ENCODE data around the gene IRS2.

IRS2 gene

DNA sequence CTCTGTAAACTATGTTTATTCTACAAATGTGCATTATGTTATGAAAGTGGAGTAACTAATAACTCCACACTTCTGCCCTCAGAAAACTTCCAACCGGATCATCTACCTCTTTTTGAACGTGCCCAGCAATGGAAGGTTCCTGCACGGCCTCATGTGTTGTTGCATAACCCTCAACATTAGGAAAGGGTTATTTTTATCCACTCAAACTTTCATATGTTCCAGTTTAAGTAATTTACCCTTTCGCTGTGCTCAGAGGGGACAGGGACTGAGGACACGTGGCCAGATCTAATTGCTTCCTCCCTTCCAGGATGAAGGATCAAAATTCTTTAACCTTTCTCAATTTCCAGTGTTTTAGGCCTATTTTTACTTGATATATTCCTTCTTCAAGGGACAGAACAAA is 29.6 kb downstream of the IRS2 start:
- no peak for DNase-seq (ENCODE audit: low spot score)

DNA sequence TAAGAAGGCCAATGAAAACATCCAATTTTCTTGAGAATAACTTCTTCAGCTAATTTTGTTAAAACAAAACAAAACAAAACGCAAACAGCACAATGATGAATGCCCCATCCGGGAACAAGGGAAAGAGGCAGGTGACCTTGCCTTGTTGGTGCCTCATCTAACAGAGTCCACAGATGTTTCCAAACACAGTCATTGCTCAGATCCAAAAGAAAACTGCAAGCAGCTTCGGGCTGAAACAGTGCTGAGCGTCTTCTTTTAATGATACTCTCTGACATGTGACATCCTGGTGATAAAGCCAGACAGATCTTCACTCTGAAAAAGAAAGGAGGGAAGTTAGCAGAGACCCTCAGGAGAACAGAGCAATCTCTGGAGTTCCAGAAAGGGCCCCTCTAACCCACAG is 30.4 kb downstream of the IRS2 start:
- DNase-seq (ENCODE audit: low spot score), result no peak

DNA sequence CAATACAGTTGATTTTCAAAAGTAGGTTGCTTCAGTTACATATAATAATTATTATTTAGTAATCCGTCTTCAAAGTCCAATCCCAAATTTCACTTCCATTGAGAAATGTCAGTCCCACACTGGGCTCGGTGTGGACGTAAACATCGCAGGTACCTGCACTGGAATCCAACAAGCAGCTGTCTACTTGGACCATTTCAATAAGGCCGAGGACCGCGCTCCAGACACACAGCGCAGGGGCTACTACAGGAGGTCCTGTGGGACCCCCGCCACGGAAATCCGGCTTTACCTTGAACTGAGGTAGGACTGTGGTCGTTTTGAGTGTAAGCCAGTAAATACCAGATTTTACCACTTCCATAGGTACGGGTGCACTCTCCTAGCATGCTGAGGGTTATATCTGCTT is 30.8 kb downstream of the IRS2 start:
- DNase-seq (ENCODE audit: low spot score), result no peak

DNA sequence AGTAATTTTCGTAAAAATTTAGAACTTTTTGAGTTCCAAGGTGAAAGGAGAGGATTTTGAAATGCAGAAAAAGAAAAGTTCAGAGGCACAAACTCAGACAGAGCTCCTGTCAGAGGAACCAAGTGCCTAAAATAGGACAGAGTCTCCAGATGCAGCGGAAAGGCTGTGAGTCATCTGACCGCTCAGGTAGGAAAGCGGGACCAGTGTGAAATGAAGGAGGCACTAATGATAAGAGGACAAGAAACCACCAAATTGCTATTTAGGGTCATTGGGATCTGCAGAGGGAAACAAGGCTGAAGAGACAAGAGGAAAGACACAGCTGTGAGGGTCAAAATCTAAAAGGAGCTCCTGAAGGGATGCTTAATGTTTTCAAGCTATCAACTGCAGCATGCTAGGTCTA is 34.9 kb downstream of the IRS2 start:
- DNase-seq (ENCODE audit: low spot score), result no peak

DNA sequence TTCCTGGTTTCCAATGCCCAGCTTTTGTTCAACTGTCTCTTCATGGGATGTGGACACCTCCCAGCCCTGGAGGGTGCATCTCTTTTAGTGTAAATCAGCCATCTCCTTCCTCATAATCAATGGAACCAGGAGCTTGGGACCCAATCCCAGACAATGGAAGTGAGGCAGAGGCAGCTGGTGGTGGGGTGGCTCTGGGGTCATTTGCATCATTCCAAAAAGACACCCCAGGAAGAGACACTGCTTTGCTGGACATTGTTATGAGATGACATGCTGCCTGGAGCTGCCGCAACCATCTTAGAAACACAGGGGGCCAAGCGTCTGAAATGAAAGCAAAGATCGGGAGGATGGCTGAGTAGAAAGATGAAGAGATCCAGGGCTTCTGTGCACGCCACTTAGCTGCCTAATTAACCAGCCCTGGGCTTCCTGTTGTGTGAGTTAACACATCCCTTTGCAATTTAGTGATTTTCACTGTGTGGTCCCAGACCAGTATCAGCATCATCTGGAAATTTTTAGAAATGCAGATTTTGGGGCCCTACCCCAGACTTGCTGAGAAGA is 36.1 kb downstream of the IRS2 start:
- no peak for DNase-seq (ENCODE audit: low spot score)

DNA sequence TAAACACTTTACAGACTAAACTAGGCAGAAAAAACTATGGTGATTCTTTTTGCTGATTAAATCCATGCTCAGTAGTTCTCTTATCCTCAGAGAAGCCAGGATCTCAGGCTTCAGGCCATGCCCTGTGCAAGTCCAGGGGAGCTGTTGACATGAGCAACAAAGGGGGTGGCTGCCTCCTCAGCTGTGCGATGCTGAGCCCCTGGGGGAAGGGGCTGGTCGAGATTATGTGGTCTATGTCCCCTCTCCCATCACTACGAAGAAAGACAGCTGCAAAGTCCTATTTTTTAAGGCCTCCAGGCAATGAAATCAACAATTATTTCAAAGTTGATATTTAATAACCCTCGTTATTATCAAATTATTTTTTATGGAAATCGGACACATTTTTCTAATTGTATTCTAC is 37.0 kb downstream of the IRS2 start:
- DNase-seq (ENCODE audit: low spot score), result no peak

DNA sequence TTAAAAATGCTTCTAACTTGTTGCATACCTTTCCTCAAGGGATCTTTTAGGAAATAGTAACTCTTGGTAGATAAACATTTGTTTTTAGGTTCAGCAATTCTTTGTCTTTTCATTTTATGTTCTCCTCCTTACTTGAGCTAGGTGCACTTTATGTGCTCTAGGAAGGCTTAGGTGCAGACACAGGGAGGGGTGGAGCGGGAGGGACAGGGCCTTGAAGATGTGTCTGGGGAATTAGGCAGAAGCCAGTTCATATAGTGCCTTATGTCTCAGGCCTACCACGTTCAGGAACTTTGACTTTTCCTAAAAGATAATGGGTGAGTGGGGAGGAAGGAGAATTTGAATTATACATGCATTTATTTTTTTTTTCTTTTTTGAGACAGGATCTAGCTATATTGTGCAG is 37.7 kb downstream of the IRS2 start:
- DNase-seq (ENCODE audit: low spot score), result no peak

DNA sequence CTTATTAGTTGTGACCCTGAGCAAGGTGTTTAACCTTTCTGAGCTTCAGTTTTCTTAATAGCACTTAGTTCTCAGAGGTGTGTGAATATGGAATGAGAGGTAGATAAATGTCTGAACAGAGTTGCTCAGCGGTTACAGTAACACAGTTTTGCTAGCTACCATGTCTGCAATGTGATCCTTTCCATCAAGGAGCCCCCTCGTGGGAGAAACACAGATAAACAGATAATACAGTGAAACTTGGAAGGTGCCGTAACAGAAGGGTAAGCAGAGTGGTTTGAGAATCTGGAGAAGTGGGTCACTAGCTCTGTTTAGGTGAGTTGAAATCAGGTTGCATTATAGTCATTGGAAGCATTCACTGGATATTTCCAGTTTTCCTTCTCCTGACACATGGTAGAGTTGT is 38.9 kb downstream of the IRS2 start:
- no peak for DNase-seq (ENCODE audit: low spot score)

DNA sequence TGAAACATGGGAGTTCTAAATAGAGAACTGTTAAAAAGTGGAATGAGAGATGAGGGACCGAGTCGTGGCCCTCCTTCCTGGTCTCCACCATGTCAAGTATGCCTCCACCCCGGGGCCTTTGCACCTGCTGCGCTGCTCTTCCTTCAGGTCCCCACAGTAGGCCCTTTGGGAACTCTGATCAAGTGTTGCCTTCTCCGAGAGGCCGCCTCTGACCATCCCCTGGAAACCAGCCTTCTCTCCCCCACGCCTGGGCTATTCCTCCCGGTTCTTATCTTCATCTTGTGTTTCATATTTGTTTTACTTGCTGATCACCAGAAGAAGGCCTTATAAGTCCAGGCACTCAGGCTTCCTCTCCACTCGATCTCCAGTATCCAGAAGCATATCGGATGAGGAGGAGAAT is 40.0 kb downstream of the IRS2 start:
- no peak for DNase-seq (ENCODE audit: low spot score)

DNA sequence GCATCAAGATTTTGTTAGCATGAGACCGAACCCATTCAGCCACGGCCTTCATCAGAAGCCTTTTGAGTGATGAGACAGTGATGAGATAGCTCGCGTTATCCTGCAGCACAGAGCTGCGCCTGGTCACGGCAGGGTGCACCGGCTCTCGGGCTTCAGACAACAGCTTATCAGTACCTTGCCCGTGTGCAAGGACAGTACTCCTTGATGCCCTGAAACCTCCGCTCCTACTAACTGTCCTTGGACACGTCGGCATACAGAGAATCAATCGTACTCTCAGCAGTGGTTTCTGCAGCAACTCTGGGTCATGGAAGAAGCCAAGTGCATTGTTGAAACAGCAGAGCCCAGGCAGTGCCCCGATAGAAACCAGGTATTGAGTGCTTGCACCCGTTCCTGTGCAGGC is 40.7 kb downstream of the IRS2 start:
- DNase-seq (ENCODE audit: low spot score), result no peak

DNA sequence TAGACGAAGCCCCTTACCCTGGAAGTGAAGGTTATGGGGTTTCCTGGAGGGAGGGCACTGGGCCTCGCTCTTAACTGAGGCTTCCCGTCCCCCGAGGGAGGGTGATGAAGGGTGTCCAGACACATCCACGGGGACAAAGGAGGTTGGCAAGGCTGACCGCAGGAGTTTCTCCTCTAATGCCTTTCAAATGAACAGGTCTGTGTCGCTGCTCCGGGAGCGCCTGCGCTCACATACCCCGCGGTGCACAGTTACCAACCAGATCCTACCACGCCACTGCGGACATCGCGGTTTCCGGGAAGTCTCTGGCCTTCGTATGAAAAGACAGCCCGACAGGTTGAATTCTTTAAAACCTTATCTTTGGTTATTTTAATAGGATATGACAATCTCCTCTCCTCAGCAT is 41.3 kb downstream of the IRS2 start:
- no peak for DNase-seq (ENCODE audit: low spot score)

DNA sequence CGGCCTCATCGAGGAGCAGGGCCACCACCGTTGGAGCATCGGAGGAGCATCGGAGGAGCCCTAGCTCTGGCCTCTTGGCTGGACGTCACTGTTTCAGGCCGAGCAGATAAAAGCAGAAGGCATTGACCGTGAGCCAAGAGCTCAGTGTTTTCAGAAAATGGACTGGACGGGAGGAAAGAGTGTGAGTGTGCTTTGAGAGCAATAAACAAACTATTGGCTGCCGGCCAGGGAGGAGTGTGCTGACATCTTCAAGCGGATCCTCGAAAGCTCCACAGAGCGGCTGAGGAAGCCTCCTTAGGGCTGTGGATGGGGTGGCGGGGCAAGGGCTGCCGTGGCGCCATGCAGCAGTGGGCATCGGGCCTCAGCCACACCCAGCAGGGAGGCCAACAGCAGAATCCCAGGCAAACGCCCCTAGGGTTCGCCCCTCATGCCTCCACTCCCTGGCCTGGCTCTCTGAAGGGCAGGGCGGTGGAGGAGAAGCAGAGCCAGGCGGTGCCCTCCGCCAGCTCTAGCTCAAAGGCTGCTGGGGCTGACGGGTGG is 41.8 kb downstream of the IRS2 start:
- DNase-seq (ENCODE audit: low spot score), result no peak

DNA sequence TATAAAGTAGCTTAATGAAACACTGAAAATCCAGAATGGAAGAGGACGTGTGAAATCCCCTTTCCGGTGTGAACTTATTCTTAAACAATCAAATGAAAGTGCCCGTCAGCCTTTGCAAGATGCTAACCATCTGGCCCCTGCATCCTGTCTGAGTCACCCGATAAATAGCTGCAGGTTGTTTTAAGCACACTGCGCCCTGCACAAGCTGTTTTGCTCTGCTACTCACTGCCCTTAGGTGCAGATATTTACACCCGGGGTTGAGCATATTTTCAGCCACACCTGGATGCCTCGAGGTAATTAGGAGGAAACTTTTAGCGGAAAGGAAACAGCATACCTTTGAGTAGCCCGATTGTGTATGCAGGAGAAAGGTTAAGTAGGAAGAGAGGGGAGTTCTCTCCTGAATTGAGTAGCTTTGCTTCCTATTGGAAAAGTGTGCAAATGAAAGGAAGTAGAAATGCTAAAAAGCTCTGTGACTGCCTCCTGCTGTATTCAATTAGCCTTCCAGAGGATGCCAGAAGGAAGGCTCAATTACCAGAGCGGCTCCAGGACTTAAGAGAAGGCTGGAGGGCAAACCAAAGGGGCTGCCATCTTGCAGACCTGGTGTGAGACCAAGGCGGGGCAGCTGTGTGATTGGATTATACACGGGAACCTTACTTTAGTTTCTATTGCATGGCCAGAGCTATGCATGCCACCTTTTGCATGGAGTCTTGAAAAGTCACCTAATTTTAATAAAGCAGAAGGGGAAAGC is 42.5 kb downstream of the IRS2 start:
- no peak for DNase-seq (ENCODE audit: low spot score)

DNA sequence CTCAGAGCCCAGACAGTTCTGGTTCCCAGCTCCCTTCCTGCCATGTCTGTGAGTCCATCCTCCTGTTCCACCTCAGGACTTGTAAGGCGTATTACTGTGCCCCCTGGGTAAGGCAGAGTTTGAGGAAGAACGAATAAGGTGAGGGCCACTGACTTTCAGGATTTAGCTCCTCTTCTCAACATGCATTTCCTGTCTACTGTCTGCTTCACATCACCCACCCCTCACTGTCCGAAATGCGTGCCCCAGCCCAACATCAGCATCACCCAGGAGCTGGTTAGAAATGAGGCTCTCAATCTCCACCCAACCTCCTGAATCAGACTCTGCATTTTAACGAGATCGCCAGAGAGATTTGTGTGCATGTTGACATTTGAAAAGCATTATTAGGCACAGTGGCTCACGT is 44.4 kb downstream of the IRS2 start:
- no peak for DNase-seq (ENCODE audit: low spot score)

DNA sequence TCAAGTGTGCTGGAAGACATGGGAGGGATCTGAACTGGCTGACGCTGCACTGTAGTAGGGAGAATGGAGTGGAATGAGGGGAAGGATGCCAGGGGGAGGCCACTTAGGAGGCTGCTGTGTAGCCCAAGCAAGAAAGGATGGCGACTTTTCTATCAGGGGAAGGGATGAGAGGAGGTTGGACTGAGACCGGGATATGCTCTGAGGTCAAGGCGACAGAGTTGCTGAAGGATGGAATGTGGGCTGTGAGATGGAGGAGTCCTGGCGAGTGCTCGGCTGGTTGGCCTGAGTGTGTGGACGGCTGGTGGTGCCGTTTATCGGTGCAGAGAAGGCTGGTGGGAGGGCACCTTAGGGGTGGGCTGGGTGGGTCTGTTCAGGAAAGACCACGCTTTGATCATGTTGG is 45.7 kb downstream of the IRS2 start:
- no peak for DNase-seq (ENCODE audit: low spot score)

DNA sequence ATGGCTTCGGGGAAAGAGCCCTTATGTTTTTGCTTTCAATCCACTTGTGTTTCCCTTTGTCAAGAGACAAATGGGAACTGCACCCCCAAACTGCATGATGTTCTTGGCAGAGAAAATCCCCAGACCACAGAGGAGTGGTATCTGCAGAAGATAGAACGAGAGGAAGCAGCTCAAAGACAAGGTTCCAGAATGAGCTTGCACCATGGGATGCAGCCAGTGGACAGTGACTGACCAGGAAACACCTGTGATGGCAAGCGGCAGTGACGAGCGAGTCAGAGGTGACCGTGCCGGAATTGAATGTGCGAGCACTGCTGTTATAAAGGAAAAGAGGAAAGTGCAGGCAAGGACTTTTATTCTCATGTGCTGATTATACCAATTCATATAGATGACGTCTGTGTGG is 46.3 kb downstream of the IRS2 start:
- no peak for DNase-seq (ENCODE audit: low spot score)

DNA sequence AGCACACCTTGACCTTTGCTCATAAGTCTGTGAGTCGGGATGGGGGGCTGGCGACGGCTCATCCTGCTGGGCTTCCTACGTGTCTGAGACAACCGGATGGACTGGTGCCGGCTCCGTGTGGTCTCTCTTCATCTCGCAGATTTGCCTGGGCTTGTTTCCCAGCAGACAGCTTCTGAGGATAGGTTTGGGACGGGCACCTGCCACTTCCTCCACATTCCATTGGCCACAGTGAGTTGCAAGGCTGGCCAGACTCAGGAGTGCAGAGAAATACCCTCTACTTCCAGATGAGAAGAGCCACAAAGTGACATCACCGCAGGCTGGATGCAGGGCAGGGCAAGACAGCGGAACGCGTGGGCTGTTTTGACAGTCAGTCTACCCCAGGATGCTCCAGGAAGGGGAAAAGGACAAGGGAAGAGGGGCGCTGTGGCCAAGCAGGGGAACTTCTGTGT is 48.1 kb downstream of the IRS2 start:
- no peak for DNase-seq (ENCODE audit: low spot score)

DNA sequence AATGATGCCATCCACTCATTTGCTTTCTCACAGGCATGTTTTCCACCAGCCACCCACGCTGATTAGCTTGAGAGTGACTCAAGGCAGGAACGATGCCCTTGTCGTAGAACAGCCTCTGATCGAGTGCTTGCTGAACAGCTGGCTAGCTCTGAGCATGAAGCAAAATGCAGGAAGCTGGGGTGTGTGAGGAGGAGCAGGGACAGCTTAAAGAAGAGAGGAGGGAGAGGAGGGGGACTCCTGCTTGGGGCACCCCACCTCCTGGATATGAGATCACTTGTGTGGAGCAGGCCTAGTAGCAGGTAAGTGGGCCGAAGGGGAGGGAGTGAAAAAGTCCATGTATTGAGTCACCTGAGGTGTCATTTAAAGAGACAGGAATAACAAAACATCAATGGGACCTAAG is 48.8 kb downstream of the IRS2 start:
- no peak for DNase-seq (ENCODE audit: low spot score)

DNA sequence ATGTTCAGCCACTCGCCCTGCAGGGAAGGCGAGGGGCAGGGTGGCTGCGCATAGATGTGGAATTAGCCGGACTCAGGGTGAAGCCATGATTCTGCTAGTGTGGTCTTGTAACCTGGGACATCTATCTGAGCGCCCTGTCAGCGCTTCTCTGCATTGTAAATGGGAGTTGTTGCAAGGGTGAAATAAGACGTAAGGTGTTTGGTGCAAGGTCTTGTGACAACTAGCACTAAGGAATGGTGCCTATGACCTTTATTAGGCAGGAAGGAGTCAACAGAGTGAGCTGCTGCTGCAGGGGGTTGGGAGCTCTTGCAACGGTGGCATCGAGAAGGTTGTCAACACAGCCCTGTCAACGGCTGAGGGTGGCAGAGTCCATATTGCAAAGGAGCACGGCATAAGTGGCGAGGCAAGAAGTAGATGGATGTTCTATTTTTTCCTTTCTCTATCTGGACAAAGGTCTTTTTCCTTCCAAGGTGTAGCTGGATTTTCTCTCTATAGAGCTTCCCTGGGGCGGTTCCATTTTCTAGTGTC is 49.3 kb downstream of the IRS2 start:
- DNase-seq (ENCODE audit: low spot score), result no peak

DNA sequence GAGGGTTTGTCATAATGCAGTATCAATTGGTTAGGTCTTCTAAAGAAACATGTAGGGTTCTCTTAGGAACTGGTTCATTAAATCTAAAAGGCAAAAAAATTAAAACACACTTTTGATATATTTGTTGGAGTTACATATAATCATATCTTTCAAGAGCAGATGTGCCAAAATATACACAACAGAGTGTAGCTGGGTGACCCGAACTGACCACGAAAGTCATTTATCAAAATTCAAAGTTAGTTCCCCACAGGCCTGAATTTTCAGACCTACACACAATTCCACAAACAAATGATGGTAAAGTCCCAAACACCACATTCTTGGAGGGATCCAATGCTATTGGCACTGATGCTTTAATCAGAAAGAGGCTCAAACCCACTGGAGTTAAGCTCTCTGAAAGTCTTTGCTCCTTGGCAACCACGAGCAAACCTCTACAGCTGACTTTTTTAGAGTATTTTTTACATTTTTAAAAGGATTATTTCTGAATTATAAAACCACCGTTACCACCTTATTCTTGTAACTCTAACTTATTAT is 50.9 kb downstream of the IRS2 start:
- DNase-seq (ENCODE audit: low spot score), result no peak

DNA sequence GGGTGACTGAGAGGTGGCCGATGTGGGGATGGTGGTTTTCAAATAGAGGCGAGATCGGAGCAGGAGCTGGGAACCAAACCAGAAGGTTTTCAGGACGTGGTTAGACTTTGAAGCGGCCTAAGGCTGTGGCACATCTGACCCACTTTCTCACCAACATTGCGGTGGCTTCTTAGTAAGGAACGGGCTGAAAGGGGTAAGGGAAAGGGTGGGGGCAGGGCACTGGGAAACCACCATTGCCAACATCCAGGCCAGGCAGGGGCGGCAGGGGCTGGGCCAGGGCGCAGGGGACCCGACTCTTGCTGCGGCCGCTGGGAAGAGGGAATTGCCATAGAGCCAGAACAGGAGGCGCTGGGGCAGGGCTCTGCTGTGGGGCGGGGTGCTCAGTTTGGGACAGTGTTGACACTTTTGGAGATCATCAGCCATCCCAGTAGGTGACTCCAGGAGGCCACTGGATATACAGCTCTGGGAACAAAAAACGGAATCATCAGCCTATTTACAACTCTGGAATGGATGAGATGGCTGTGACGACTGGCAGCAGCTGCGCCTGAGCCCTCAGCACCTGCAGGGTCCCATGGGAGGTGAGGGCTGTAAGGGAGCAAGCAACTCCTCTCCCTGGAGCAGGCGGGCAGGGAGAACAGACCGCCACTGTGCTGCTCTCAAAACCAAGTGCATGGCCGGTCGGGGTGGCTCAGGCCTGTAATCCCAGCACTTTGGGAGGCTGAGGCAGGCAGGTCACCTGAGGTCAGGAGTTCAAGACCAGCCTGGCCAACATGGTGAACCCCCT is 52.2 kb downstream of the IRS2 start:
- no peak for DNase-seq (ENCODE audit: low spot score)

DNA sequence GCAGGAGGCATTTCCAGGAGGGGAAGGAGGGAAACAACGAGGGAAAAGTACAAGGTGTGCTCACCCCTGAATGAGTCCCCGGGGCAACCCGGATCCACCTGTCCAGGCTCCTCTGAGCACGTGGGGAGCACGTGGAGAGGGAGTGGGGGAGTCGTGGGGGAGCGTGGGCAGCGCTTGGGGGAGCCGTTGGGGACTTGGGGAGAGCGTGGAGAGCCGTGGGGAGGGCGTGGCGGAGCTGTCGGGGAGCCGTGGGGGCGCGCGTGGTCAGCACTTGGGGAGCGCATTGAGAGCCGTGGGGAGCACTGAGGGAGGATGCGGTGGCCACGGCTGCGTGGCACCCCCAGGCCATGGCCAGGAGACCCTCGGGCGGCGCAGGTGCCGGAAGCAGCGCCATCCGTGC is 52.8 kb downstream of the IRS2 start:
- no peak for DNase-seq (ENCODE audit: low spot score)
